Smooth muscle cell (in vitro differentiated cells): ENCODE results near the gene ACER3. TPM values are rescaled to one million over a fixed set of nuclear protein-coding genes. Genes with fewer than 3 reads are reported as not detected.

Source experiments
- DNase-seq: peaks from one replicate; lab custom pipeline; 2025; ENCODE audit not compliant: unreplicated experiment; lab: John Stamatoyannopoulos, UW
- H2AFZ ChIP-seq: fragments of 200-600 bp; sonication (generic); 2 replicates; pipeline ENCODE4 v1.6.0; 2016; ENCODE audit warnings: antibody characterized with exemption, low read depth, mild to moderate bottlenecking
- H3F3A ChIP-seq: fragments of 200-600 bp; sonication (generic); 2 replicates; pipeline ENCODE4 v1.6.0; 2017; ENCODE audit warnings: antibody characterized with exemption, low read depth
- H3K27ac ChIP-seq: fragments of 200-600 bp; sonication (generic); 2 replicates; pipeline ENCODE4 v1.5.1; 2016; ENCODE audit warnings: low read depth, mild to moderate bottlenecking
- H3K27me3 ChIP-seq: fragments of 200-600 bp; sonication (generic); 2 replicates; pipeline ENCODE4 v1.6.1; 2016; ENCODE audit warnings: low read depth, mild to moderate bottlenecking
- H3K36me3 ChIP-seq: fragments of 200-600 bp; sonication (generic); 2 replicates; pipeline ENCODE4 v1.5.1; 2016; ENCODE audit warnings: low read depth
- H3K4me1 ChIP-seq: fragments of 200-600 bp; sonication (generic); 2 replicates; pipeline ENCODE4 v1.5.1; 2016; ENCODE audit warnings: low read depth
- H3K4me2 ChIP-seq: fragments of 200-600 bp; sonication (generic); 2 replicates; pipeline ENCODE4 v1.6.0; 2016; ENCODE audit warnings: mild to moderate bottlenecking
- H3K4me3 ChIP-seq: fragments of 200-600 bp; sonication (generic); 2 replicates; pipeline ENCODE4 v1.5.1; 2016; ENCODE audit warnings: mild to moderate bottlenecking
- H3K79me2 ChIP-seq: fragments of 200-600 bp; sonication (generic); 2 replicates; pipeline ENCODE4 v1.6.0; 2016; ENCODE audit warnings: low read depth, mild to moderate bottlenecking
- H3K9ac ChIP-seq: fragments of 200-600 bp; sonication (generic); 2 replicates; pipeline ENCODE4 v1.6.0; 2016; ENCODE audit warnings: low read depth
- H3K9me3 ChIP-seq: fragments of 200-600 bp; sonication (generic); replicated peaks from 2 replicates; pipeline ENCODE4 v1.5.1; 2016; ENCODE audit warnings: low read depth
- H4K20me1 ChIP-seq: fragments of 200-600 bp; sonication (generic); 2 replicates; pipeline ENCODE4 v1.6.0; 2016; ENCODE audit warnings: low read depth
- whole genome bisulfite sequencing: methylation state at CpG from one replicate; pipeline ENCODE4 v1.1.7; 2016; ENCODE audit warnings: low lambda C conversion rate; 5-methylcytosine and 5-hydroxymethylcytosine counted together
- polyA plus RNA-seq: library from polyadenylated mRNA; unstranded; fragments of >200 nt; fragmentation: Nextera tagmentation; extraction: Ambion mirVana; gene quantifications from 2 replicates; pipeline ENCODE4 v1.2.1, GENCODE V29; 2016
- total RNA-seq: library from RNA; depleted of rRNA; stranded (reverse); fragments of >200 nt; gene quantifications from 2 replicates; pipeline ENCODE4 v1.2.3, GENCODE V29; 2014
- TF ChIP-seq, protein P1 (sequence below): fragments of 200-600 bp; sonication (generic); IDR thresholded peaks from 2 replicates; pipeline ENCODE4 v1.5.1; 2017; ENCODE audit warnings: borderline replicate concordance, mild to moderate bottlenecking, antibody characterized with exemption; ENCODE audit not compliant: insufficient read depth, poor library complexity, severe bottlenecking

ACER3 gene
- total and polyA plus RNA-seq, 2 experiments from 2014 or later, result 14.0 to 16.8 TPM

DNA sequence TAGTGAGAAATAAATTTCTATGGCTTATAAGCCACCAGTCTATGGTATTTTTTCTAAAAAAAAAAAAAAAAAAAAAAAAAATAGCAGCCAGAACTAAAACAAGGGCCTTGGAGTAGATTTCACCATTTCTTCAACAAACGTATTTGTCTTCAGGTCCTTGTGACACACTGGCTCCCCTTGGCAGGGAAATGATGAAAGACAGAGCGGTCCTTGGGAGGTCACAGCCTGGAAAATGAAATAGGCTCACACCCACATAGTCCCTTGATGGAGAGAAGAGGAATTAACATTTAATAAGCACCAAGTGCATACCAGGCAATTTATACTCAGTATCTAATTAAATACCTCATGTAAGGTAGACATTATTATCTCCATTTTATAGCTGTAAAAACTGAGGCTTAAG, 25.7 kb upstream of the ACER3 start:
- H3K27me3 ChIP-seq, result no peaks in the 10 kb centered on the region
- H3K4me3 ChIP-seq, result no peak overlapping the region
- TF ChIP-seq, protein P1, sequence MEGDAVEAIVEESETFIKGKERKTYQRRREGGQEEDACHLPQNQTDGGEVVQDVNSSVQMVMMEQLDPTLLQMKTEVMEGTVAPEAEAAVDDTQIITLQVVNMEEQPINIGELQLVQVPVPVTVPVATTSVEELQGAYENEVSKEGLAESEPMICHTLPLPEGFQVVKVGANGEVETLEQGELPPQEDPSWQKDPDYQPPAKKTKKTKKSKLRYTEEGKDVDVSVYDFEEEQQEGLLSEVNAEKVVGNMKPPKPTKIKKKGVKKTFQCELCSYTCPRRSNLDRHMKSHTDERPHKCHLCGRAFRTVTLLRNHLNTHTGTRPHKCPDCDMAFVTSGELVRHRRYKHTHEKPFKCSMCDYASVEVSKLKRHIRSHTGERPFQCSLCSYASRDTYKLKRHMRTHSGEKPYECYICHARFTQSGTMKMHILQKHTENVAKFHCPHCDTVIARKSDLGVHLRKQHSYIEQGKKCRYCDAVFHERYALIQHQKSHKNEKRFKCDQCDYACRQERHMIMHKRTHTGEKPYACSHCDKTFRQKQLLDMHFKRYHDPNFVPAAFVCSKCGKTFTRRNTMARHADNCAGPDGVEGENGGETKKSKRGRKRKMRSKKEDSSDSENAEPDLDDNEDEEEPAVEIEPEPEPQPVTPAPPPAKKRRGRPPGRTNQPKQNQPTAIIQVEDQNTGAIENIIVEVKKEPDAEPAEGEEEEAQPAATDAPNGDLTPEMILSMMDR, result no peak
- H2AFZ ChIP-seq, result no peak overlapping the region
- no peak overlapping the region for H3K9ac ChIP-seq
- H3K9me3 ChIP-seq, result no peaks in the 10 kb centered on the region
- no peaks in the 10 kb centered on the region for H3K79me2 ChIP-seq
- no peak overlapping the region for H3K27ac ChIP-seq
- no peaks in the 10 kb centered on the region for H3K36me3 ChIP-seq
- 75% methylated on average over 2 of the region's 2 CpGs for WGBS
- H3F3A ChIP-seq, result no peaks in the 10 kb centered on the region
- no peak for DNase-seq
- H4K20me1 ChIP-seq, result no peaks in the 10 kb centered on the region
- H3K4me1 ChIP-seq, result peaks cover 12% of the 10 kb centered on the region
- H3K4me2 ChIP-seq, result no peak overlapping the region

GRCh38 chr11:76835928-76836612, 24.6 kb upstream of the ACER3 start:
- H3K27ac ChIP-seq, result no peak overlapping the region
- H3K4me1 ChIP-seq, result peaks cover 12% of the 10 kb centered on the region
- no peak overlapping the region for H3K9ac ChIP-seq
- no peak overlapping the region for H3K4me2 ChIP-seq
- 81% methylated on average over 5 of the region's 5 CpGs for WGBS
- no peak for DNase-seq
- no peaks in the 10 kb centered on the region for H3K79me2 ChIP-seq
- H3K4me3 ChIP-seq, result no peak overlapping the region
- no peaks in the 10 kb centered on the region for H3K9me3 ChIP-seq
- H4K20me1 ChIP-seq, result no peaks in the 10 kb centered on the region
- no peak overlapping the region for H2AFZ ChIP-seq
- no peaks in the 10 kb centered on the region for H3F3A ChIP-seq
- H3K36me3 ChIP-seq, result no peaks in the 10 kb centered on the region
- TF ChIP-seq, protein P1, result no peak
- no peaks in the 10 kb centered on the region for H3K27me3 ChIP-seq

GRCh38 chr11:76836613-76837291, 24.0 kb upstream of the ACER3 start:
- H3K4me2 ChIP-seq, result no peak overlapping the region
- H3K27ac ChIP-seq, result no peak overlapping the region
- no peak for DNase-seq
- peaks cover 7% of the 10 kb centered on the region for H3K27me3 ChIP-seq
- H3K9me3 ChIP-seq, result no peaks in the 10 kb centered on the region
- TF ChIP-seq, protein P1, result no peak
- H3K4me1 ChIP-seq, result peaks cover 12% of the 10 kb centered on the region
- no peak overlapping the region for H3K9ac ChIP-seq
- no peaks in the 10 kb centered on the region for H3K79me2 ChIP-seq
- H3K36me3 ChIP-seq, result no peaks in the 10 kb centered on the region
- no peak overlapping the region for H2AFZ ChIP-seq
- H3F3A ChIP-seq, result no peaks in the 10 kb centered on the region
- 88% methylated on average over 11 of the region's 11 CpGs for WGBS
- no peak overlapping the region for H3K4me3 ChIP-seq
- H4K20me1 ChIP-seq, result no peaks in the 10 kb centered on the region
